ENCODE measurements around the gene PRG2. TPM values are rescaled to one million over a fixed set of nuclear protein-coding genes. Genes with fewer than 3 reads are reported as not detected.

Gene PRG2
- total RNA-seq, 1 experiment from 2014 or later = not detected

DNA sequence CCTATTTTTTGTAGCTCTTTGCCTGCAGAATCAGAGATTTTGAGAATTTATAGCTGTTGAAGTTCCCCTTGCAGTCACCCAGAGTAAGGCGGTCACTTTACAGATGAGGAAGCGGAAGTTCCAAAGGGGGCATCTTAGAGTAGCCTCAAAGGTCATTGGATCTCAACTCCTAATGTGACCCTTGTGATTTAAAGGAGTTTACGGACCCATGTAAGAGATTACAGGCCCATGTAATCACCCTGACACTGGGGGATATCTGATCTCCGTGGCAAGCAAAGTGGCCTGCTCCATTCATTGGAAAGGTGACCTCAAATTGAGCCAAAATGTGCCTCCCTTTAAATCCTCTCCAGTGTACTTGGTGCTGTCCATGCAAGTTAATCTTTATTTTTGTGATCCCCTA lies 36.6 kb downstream of the PRG2 start:
- ChIA-PET CTCF (interaction anchor here (0.6 kb wide), 1 partner anchor 140 kb away, joined by 6 read pairs; no protein-coding TSS in a partner anchor), POLR2A (ENCODE audit: unreplicated experiment) (no interaction called here)
- H3K36me3 ChIP-seq (ENCODE audit: low read depth, low read length) = no peaks in the 10 kb centered on the region; the same call in 1 of the 2 replicates
- H3K9me2 ChIP-seq (replicated peaks; ENCODE audit: low read length) = no peaks in the 10 kb centered on the region
- ATAC-seq (no peak), DNase-seq (no peak)
- TF ChIP-seq EZH2phosphoT487 (IDR thresholded peaks at IDR 0.05; ENCODE audit: borderline replicate concordance, low read length) (no peak), EZH2 (IDR thresholded peaks at IDR 0.05; ENCODE audit: low read length, unreplicated experiment) (no peak)
- TF ChIP-seq, protein P1, sequence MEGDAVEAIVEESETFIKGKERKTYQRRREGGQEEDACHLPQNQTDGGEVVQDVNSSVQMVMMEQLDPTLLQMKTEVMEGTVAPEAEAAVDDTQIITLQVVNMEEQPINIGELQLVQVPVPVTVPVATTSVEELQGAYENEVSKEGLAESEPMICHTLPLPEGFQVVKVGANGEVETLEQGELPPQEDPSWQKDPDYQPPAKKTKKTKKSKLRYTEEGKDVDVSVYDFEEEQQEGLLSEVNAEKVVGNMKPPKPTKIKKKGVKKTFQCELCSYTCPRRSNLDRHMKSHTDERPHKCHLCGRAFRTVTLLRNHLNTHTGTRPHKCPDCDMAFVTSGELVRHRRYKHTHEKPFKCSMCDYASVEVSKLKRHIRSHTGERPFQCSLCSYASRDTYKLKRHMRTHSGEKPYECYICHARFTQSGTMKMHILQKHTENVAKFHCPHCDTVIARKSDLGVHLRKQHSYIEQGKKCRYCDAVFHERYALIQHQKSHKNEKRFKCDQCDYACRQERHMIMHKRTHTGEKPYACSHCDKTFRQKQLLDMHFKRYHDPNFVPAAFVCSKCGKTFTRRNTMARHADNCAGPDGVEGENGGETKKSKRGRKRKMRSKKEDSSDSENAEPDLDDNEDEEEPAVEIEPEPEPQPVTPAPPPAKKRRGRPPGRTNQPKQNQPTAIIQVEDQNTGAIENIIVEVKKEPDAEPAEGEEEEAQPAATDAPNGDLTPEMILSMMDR (conservative IDR thresholded peaks at IDR 0.05; ENCODE audit: low read depth, low read length) = no peak
- H3K27ac ChIP-seq (ENCODE audit: low read length) = no peak overlapping the region
- no peaks in the 10 kb centered on the region for H3K27me3 ChIP-seq (ENCODE audit: low read length)
- no peak overlapping the region for H3K4me2 ChIP-seq (ENCODE audit: low read length)
- peaks cover 9% of the 10 kb centered on the region; the same call in 1 of the 2 replicates for H3K9me3 ChIP-seq (ENCODE audit: low read length)
- H2AFZ ChIP-seq (ENCODE audit: low read length) = no peak overlapping the region
- BruUV-seq (replicated peaks) = no TSS peak
- H3K4me3 ChIP-seq (ENCODE audit: low read length) = no peak overlapping the region
- H3K79me2 ChIP-seq (ENCODE audit: low read length) = no peaks in the 10 kb centered on the region
- no peaks in the 10 kb centered on the region for H3K4me1 ChIP-seq (ENCODE audit: insufficient read depth, low read length)
- H3K9ac ChIP-seq (ENCODE audit: low read length) = no peak overlapping the region
- intact Hi-C loops (cut with micrococcal nuclease) = no loop called here
- H4K20me1 ChIP-seq (ENCODE audit: low read length) = no peaks in the 10 kb centered on the region
- no peaks in the 10 kb centered on the region for H3F3A ChIP-seq (ENCODE audit: low read length, unreplicated experiment)

DNA sequence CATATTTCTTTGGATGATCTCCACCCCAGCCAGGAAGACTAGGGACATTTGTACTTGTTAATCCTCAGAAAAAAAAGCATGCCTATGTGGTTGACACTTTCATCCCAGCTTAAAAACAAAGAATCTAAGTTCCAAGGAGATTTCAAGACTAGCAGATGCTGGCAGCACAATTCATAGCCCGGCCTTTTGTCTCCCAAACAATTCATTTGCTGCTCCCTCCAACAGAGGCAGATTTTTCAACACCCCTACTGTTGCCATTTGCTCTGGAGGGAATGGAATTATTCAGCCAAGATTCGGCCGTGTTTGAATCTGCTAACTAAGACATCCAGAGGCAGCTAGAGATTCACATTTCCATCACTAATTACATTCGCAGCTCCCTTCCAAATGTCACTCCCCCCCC lies 37.0 kb downstream of the PRG2 start:
- no peaks in the 10 kb centered on the region for H3K27me3 ChIP-seq (ENCODE audit: low read length)
- POLR2A ChIA-PET (ENCODE audit: unreplicated experiment) = no interaction called here

DNA sequence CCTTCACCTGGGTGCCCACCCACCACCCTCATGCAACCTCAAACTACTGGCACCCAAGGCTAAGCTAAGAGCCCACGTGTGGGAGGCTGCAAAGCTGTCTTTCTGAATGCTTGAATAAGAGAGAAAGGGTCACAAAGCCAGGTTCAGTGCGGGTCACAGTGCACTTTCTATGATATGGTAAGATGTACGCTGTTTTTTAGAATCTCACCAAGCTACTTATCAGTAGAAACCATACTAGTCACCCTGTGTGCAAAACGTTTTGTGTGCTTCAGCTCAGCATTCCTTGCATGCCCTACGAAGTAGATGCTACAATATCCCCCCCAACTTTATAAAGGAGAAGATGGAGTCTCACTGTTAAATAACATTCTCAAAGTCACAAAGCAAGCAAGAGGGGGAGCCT lies 37.4 kb downstream of the PRG2 start:
- Histone ChIP-seq H3K4me1 (ENCODE audit: insufficient read depth, low read length) (no peaks in the 10 kb centered on the region), H3K4me3 (ENCODE audit: low read length) (no peak overlapping the region), H3K4me2 (ENCODE audit: low read length) (no peak overlapping the region), H3K36me3 (ENCODE audit: low read depth, low read length) (no peaks in the 10 kb centered on the region; the same call in 1 of the 2 replicates), H3K9me3 (ENCODE audit: low read length) (peaks cover 9% of the 10 kb centered on the region; the same call in 1 of the 2 replicates), H2AFZ (ENCODE audit: low read length) (no peak overlapping the region), H4K20me1 (ENCODE audit: low read length) (no peaks in the 10 kb centered on the region), H3K9me2 (replicated peaks; ENCODE audit: low read length) (no peaks in the 10 kb centered on the region), H3K27me3 (ENCODE audit: low read length) (no peaks in the 10 kb centered on the region), H3K9ac (ENCODE audit: low read length) (no peak overlapping the region), H3K27ac (ENCODE audit: low read length) (no peak overlapping the region), H3F3A (ENCODE audit: low read length, unreplicated experiment) (no peaks in the 10 kb centered on the region), H3K79me2 (ENCODE audit: low read length) (no peaks in the 10 kb centered on the region)
- TF ChIP-seq, protein P1 (conservative IDR thresholded peaks at IDR 0.05; ENCODE audit: low read depth, low read length) = no peak
- no peak for TF ChIP-seq EZH2phosphoT487 (IDR thresholded peaks at IDR 0.05; ENCODE audit: borderline replicate concordance, low read length)
- TF ChIP-seq EZH2 (IDR thresholded peaks at IDR 0.05; ENCODE audit: low read length, unreplicated experiment) = no peak
- ChIA-PET POLR2A (ENCODE audit: unreplicated experiment) (no interaction called here), CTCF (no interaction called here)
- intact Hi-C loops (cut with micrococcal nuclease) = no loop called here
- no peak for DNase-seq
- no TSS peak for BruUV-seq (replicated peaks)
- no peak for ATAC-seq

More for the DNA sequence above, 37.0 kb downstream of the PRG2 start:
- no peaks in the 10 kb centered on the region for H3K4me1 ChIP-seq (ENCODE audit: insufficient read depth, low read length)
- DNase-seq (no peak), ATAC-seq (no peak)
- CTCF ChIA-PET = interaction anchor here (0.6 kb wide), 1 partner anchor 140 kb away, joined by 6 read pairs; no protein-coding TSS in a partner anchor
- no peak overlapping the region for H3K27ac ChIP-seq (ENCODE audit: low read length)
- intact Hi-C loops (cut with micrococcal nuclease) = no loop called here
- no peak overlapping the region for H3K4me2 ChIP-seq (ENCODE audit: low read length)
- BruUV-seq (replicated peaks) = no TSS peak
- no peaks in the 10 kb centered on the region for H3K9me2 ChIP-seq (replicated peaks; ENCODE audit: low read length)
- H3K4me3 ChIP-seq (ENCODE audit: low read length) = no peak overlapping the region
- peaks cover 9% of the 10 kb centered on the region; the same call in 1 of the 2 replicates for H3K9me3 ChIP-seq (ENCODE audit: low read length)
- H3K79me2 ChIP-seq (ENCODE audit: low read length) = no peaks in the 10 kb centered on the region
- no peaks in the 10 kb centered on the region for H4K20me1 ChIP-seq (ENCODE audit: low read length)
- TF ChIP-seq, protein P1 (conservative IDR thresholded peaks at IDR 0.05; ENCODE audit: low read depth, low read length) = no peak
- TF ChIP-seq EZH2phosphoT487 (IDR thresholded peaks at IDR 0.05; ENCODE audit: borderline replicate concordance, low read length) (no peak), EZH2 (IDR thresholded peaks at IDR 0.05; ENCODE audit: low read length, unreplicated experiment) (no peak)
- no peaks in the 10 kb centered on the region; the same call in 1 of the 2 replicates for H3K36me3 ChIP-seq (ENCODE audit: low read depth, low read length)
- H3F3A ChIP-seq (ENCODE audit: low read length, unreplicated experiment) = no peaks in the 10 kb centered on the region
- H2AFZ ChIP-seq (ENCODE audit: low read length) = no peak overlapping the region
- H3K9ac ChIP-seq (ENCODE audit: low read length) = no peak overlapping the region
